OCI-LY3 (cell line): ENCODE results near the gene NLGN1.
A peak's percentile ranks its signal among the peaks of the same experiment; 100 is the strongest.

Experiments
- H2AFZ ChIP-seq: fragments of 200-600, 300-600 bp; shearing (Covaris generic); 2 replicates; pipeline ENCODE4 v1.6.0; 2014; ENCODE audit warnings: antibody characterized with exemption, low read depth, low read length
- H3K27ac ChIP-seq: fragments of 200-600, 300-600 bp; sonication (generic); 2 replicates; pipeline ENCODE4 v1.5.1; 2014; ENCODE audit warnings: mild to moderate bottlenecking, low read length, moderate library complexity, mixed read lengths
- H3K27me3 ChIP-seq: fragments of 200-600, 300-600 bp; sonication (generic); 2 replicates; pipeline ENCODE4 v1.6.1; 2014; ENCODE audit warnings: low read depth, low read length, mixed read lengths
- H3K36me3 ChIP-seq: fragments of 200-600, 300-600 bp; sonication (generic); replicated peaks from 2 replicates; pipeline ENCODE3; 2014; ENCODE audit warnings: low read depth, low read length, mixed read lengths
- H3K4me1 ChIP-seq: fragments of 300-600, 200-600 bp; sonication (generic); 2 replicates; pipeline ENCODE4 v1.6.1; 2014; ENCODE audit warnings: low read length, mixed read lengths
- H3K4me2 ChIP-seq: fragments of 200-600, 300-600 bp; sonication (generic); 2 replicates; pipeline ENCODE4 v1.6.1; 2014; ENCODE audit warnings: low read length, mixed read lengths
- H3K4me3 ChIP-seq: fragments of 300-600, 200-600 bp; sonication (generic); 2 replicates; pipeline ENCODE4 v1.5.1; 2014; ENCODE audit warnings: antibody characterized with exemption, mild to moderate bottlenecking, low read length, moderate library complexity
- H3K79me2 ChIP-seq: fragments of 300-600, 200-600 bp; shearing (Covaris generic); 2 replicates; pipeline ENCODE4 v1.6.1; 2014; ENCODE audit warnings: mild to moderate bottlenecking, low read length, mixed read lengths
- H3K9ac ChIP-seq: fragments of 300-600, 200-600 bp; shearing (Covaris generic); 2 replicates; pipeline ENCODE4 v1.6.0; 2014; ENCODE audit warnings: mild to moderate bottlenecking, low read length, moderate library complexity
- H3K9me3 ChIP-seq: fragments of 200-600, 300-600 bp; shearing (Covaris generic); 2 replicates; pipeline ENCODE4 v1.6.1; 2014; ENCODE audit warnings: low read length, mixed read lengths; ENCODE audit not compliant: insufficient read depth
- H4K20me1 ChIP-seq: fragments of 200-600, 300-600 bp; sonication (generic); 2 replicates; pipeline ENCODE4 v1.6.1; 2016; ENCODE audit warnings: low read length, mixed read lengths; ENCODE audit not compliant: insufficient read depth
- CTCF ChIP-seq: fragments of 200-600, 300-600 bp; sonication (generic); IDR thresholded peaks from 2 replicates; pipeline ENCODE4 v1.5.1; 2014; ENCODE audit warnings: antibody characterized with exemption, low read length, low read depth
- EZH2phosphoT487 ChIP-seq: fragments of 200-600 bp; shearing (Covaris generic); IDR thresholded peaks from 2 replicates; pipeline ENCODE4 v1.6.1; 2018; ENCODE audit warnings: antibody characterized with exemption, mixed run types, low read depth

NLGN1 gene

GRCh38 chr3:173501931-173502489, 104.5 kb downstream of the NLGN1 start:
- Histone ChIP-seq H3K79me2 (no peaks in the 10 kb centered on the region), H4K20me1 (no peaks in the 10 kb centered on the region), H3K4me1 (no peaks in the 10 kb centered on the region), H2AFZ (no peak overlapping the region), H3K27ac (no peak overlapping the region), H3K4me2 (no peak overlapping the region), H3K4me3 (no peak overlapping the region), H3K27me3 (no peaks in the 10 kb centered on the region), H3K36me3 (no peaks in the 10 kb centered on the region), H3K9ac (no peak overlapping the region), H3K9me3 (no peaks in the 10 kb centered on the region)
- TF ChIP-seq CTCF (no peak), EZH2phosphoT487 (no peak)

GRCh38 chr3:173502983-173503568, 105.5 kb downstream of the NLGN1 start:
- H2AFZ ChIP-seq = no peak overlapping the region
- H3K4me1 ChIP-seq = no peaks in the 10 kb centered on the region
- TF ChIP-seq CTCF (no peak), EZH2phosphoT487 (no peak)
- no peak overlapping the region for H3K9ac ChIP-seq
- no peaks in the 10 kb centered on the region for H3K9me3 ChIP-seq
- H3K36me3 ChIP-seq = no peaks in the 10 kb centered on the region
- H3K4me3 ChIP-seq = no peak overlapping the region
- no peaks in the 10 kb centered on the region for H3K27me3 ChIP-seq
- no peak overlapping the region for H3K4me2 ChIP-seq
- no peak overlapping the region for H3K27ac ChIP-seq
- H3K79me2 ChIP-seq = no peaks in the 10 kb centered on the region
- H4K20me1 ChIP-seq = no peaks in the 10 kb centered on the region

GRCh38 chr3:173510565-173510964, 113.0 kb downstream of the NLGN1 start:
- Histone ChIP-seq H4K20me1 (no peaks in the 10 kb centered on the region), H3K27me3 (no peaks in the 10 kb centered on the region), H3K27ac (no peak overlapping the region), H3K4me2 (no peak overlapping the region), H3K79me2 (no peaks in the 10 kb centered on the region), H3K36me3 (no peaks in the 10 kb centered on the region), H3K4me3 (no peak overlapping the region), H3K4me1 (peaks cover 9% of the 10 kb centered on the region), H3K9ac (no peak overlapping the region), H2AFZ (no peak overlapping the region), H3K9me3 (no peaks in the 10 kb centered on the region)
- TF ChIP-seq EZH2phosphoT487 (no peak), CTCF (no peak)

GRCh38 chr3:173513123-173513522, 115.6 kb downstream of the NLGN1 start:
- TF ChIP-seq CTCF (no peak), EZH2phosphoT487 (no peak)
- H3K9ac ChIP-seq = no peak overlapping the region
- H3K4me1 ChIP-seq = peaks cover 15% of the 10 kb centered on the region
- H3K36me3 ChIP-seq = no peaks in the 10 kb centered on the region
- H3K4me3 ChIP-seq = no peak overlapping the region
- no peaks in the 10 kb centered on the region for H3K9me3 ChIP-seq
- no peaks in the 10 kb centered on the region for H3K27me3 ChIP-seq
- no peak overlapping the region for H2AFZ ChIP-seq
- no peaks in the 10 kb centered on the region for H3K79me2 ChIP-seq
- 0 out of 2 replicates have a peak overlapping the region, but pooled peaks have one; percentile 25 for H3K4me2 ChIP-seq
- no peak overlapping the region for H3K27ac ChIP-seq
- no peaks in the 10 kb centered on the region for H4K20me1 ChIP-seq
